ENCODE results near the gene DCAF6. TPM values are rescaled to one million over a fixed set of nuclear protein-coding genes. Genes with fewer than 3 reads are reported as not detected.

DCAF6 gene
- total RNA-seq, 3 donors from 2014 or later, result 76.7 to 95.7 (median 84.7) TPM

- H3K9me3 ChIP-seq, result no peaks in the 10 kb centered on the region
- H3K36me3 ChIP-seq, result no peaks in the 10 kb centered on the region
- no peaks in the 10 kb centered on the region for H3K27me3 ChIP-seq
- no peak overlapping the region for H3K4me3 ChIP-seq
- H3K27ac ChIP-seq, result no peak overlapping the region
- intact Hi-C loops (cut with DNase I; ENCODE audit: low total_unique reads), result no loop called here
- no peaks in the 10 kb centered on the region for H3K4me1 ChIP-seq
- DNase-seq (ENCODE audit: low spot score in 2 of 2), result no peak
- TF ChIP-seq POLR2A (IDR thresholded peaks at IDR 0.05), result no peak
- TF ChIP-seq CTCF (IDR thresholded peaks at IDR 0.05), result no peak
- no peak for TF ChIP-seq POLR2AphosphoS5 (IDR thresholded peaks at IDR 0.05)
Measured at GRCh38 chr1:168042362-168042761, 105.9 kb downstream of the DCAF6 start.

- Histone ChIP-seq H3K36me3 (no peaks in the 10 kb centered on the region), H3K4me3 (no peak overlapping the region), H3K27ac (no peak overlapping the region), H3K9me3 (no peaks in the 10 kb centered on the region), H3K27me3 (no peaks in the 10 kb centered on the region), H3K4me1 (no peaks in the 10 kb centered on the region)
- no peak for DNase-seq (ENCODE audit: low spot score in 2 of 2)
- no peak for TF ChIP-seq CTCF (IDR thresholded peaks at IDR 0.05)
- no peak for TF ChIP-seq POLR2AphosphoS5 (IDR thresholded peaks at IDR 0.05)
- no peak for TF ChIP-seq POLR2A (IDR thresholded peaks at IDR 0.05)
- intact Hi-C loops (cut with DNase I; ENCODE audit: low total_unique reads), result no loop called here
Measured at GRCh38 chr1:168045311-168045710, 108.8 kb downstream of the DCAF6 start.

- H3K4me3 ChIP-seq, result no peak overlapping the region
- no peak overlapping the region for H3K27ac ChIP-seq
- intact Hi-C loops (cut with DNase I; ENCODE audit: low total_unique reads), result no loop called here
- no peaks in the 10 kb centered on the region for H3K9me3 ChIP-seq
- H3K4me1 ChIP-seq, result no peaks in the 10 kb centered on the region
- TF ChIP-seq POLR2AphosphoS5 (IDR thresholded peaks at IDR 0.05) (no peak), CTCF (IDR thresholded peaks at IDR 0.05) (no peak), POLR2A (IDR thresholded peaks at IDR 0.05) (no peak)
- H3K27me3 ChIP-seq, result no peaks in the 10 kb centered on the region
- no peak for DNase-seq (ENCODE audit: low spot score in 2 of 2)
- no peaks in the 10 kb centered on the region for H3K36me3 ChIP-seq
Measured at GRCh38 chr1:168050307-168050706, 113.8 kb downstream of the DCAF6 start.

GRCh38 chr1:168050880-168051279 is 114.4 kb downstream of the DCAF6 start:
- Histone ChIP-seq H3K4me3 (no peak overlapping the region), H3K9me3 (no peaks in the 10 kb centered on the region), H3K36me3 (no peaks in the 10 kb centered on the region), H3K27ac (no peak overlapping the region), H3K27me3 (no peaks in the 10 kb centered on the region), H3K4me1 (no peaks in the 10 kb centered on the region)
- TF ChIP-seq POLR2AphosphoS5 (IDR thresholded peaks at IDR 0.05) (no peak), CTCF (IDR thresholded peaks at IDR 0.05) (no peak), POLR2A (IDR thresholded peaks at IDR 0.05) (no peak)
- DNase-seq (ENCODE audit: low spot score in 2 of 2), result no peak
- intact Hi-C loops (cut with DNase I; ENCODE audit: low total_unique reads), result no loop called here

GRCh38 chr1:168053681-168054080 is 117.2 kb downstream of the DCAF6 start:
- no peaks in the 10 kb centered on the region for H3K9me3 ChIP-seq
- H3K27me3 ChIP-seq, result no peaks in the 10 kb centered on the region
- DNase-seq (ENCODE audit: low spot score in 2 of 2), result no peak
- intact Hi-C loops (cut with DNase I; ENCODE audit: low total_unique reads), result no loop called here
- H3K27ac ChIP-seq, result peak overlapping the region in 1 of 2 donors; percentile 8
- H3K4me3 ChIP-seq, result no peak overlapping the region
- no peaks in the 10 kb centered on the region for H3K4me1 ChIP-seq
- H3K36me3 ChIP-seq, result no peaks in the 10 kb centered on the region
- TF ChIP-seq POLR2A (IDR thresholded peaks at IDR 0.05) (no peak), CTCF (IDR thresholded peaks at IDR 0.05) (no peak), POLR2AphosphoS5 (IDR thresholded peaks at IDR 0.05) (no peak)
